ENCODE data around the gene SH3PXD2A. TPM values are rescaled to one million over a fixed set of nuclear protein-coding genes. Genes with fewer than 3 reads are reported as not detected.

Gene SH3PXD2A
- total RNA-seq, 1 experiment from 2014 or later, result 5.4 TPM

GRCh38 chr10:103718247-103718620 is 137.1 kb downstream of the SH3PXD2A start:
- H3K4me1 ChIP-seq, result peaks cover 12% of the 10 kb centered on the region; the same call in 1 of the 2 replicates
- no peak overlapping the region for H3K4me3 ChIP-seq
- H3K9me3 ChIP-seq (replicated peaks), result no peaks in the 10 kb centered on the region
- DNase-seq, result no peak
- H3K27me3 ChIP-seq, result no peaks in the 10 kb centered on the region
- H3K36me3 ChIP-seq, result no peaks in the 10 kb centered on the region
- no peak overlapping the region for H3K27ac ChIP-seq

- Histone ChIP-seq H3K4me3 (no peak overlapping the region), H3K27ac (no peak overlapping the region), H3K4me1 (peaks cover 14% of the 10 kb centered on the region; the same call in 1 of the 2 replicates), H3K27me3 (no peaks in the 10 kb centered on the region), H3K36me3 (no peaks in the 10 kb centered on the region), H3K9me3 (replicated peaks) (no peaks in the 10 kb centered on the region)
- no peak for DNase-seq
Observed at GRCh38 chr10:103717341-103718246, 137.8 kb downstream of the SH3PXD2A start.

- Histone ChIP-seq H3K4me3 (no peak overlapping the region), H3K27ac (no peak overlapping the region), H3K9me3 (replicated peaks) (no peaks in the 10 kb centered on the region), H3K4me1 (peaks cover 14% of the 10 kb centered on the region; the same call in 1 of the 2 replicates), H3K27me3 (no peaks in the 10 kb centered on the region), H3K36me3 (no peaks in the 10 kb centered on the region)
- no peak for DNase-seq
Observed at GRCh38 chr10:103716206-103717160, 138.9 kb downstream of the SH3PXD2A start.

- peaks cover 14% of the 10 kb centered on the region; the same call in 1 of the 2 replicates for H3K4me1 ChIP-seq
- no peaks in the 10 kb centered on the region for H3K9me3 ChIP-seq (replicated peaks)
- H3K27me3 ChIP-seq, result no peaks in the 10 kb centered on the region
- no peak overlapping the region for H3K4me3 ChIP-seq
- H3K36me3 ChIP-seq, result no peaks in the 10 kb centered on the region
- no peak for DNase-seq
- no peak overlapping the region for H3K27ac ChIP-seq
Observed at GRCh38 chr10:103715430-103715829, 139.9 kb downstream of the SH3PXD2A start.

- no peaks in the 10 kb centered on the region for H3K9me3 ChIP-seq (replicated peaks)
- H3K4me3 ChIP-seq, result no peak overlapping the region
- H3K4me1 ChIP-seq, result peaks cover 14% of the 10 kb centered on the region; the same call in 1 of the 2 replicates
- no peak overlapping the region for H3K27ac ChIP-seq
- no peaks in the 10 kb centered on the region for H3K27me3 ChIP-seq
- DNase-seq, result peak; percentile 31 to 50
- no peaks in the 10 kb centered on the region for H3K36me3 ChIP-seq
Observed at GRCh38 chr10:103714232-103714891, 141.0 kb downstream of the SH3PXD2A start.

- Histone ChIP-seq H3K27ac (no peak overlapping the region), H3K4me3 (no peak overlapping the region), H3K27me3 (no peaks in the 10 kb centered on the region), H3K36me3 (no peaks in the 10 kb centered on the region), H3K9me3 (replicated peaks) (no peaks in the 10 kb centered on the region), H3K4me1 (peaks cover 18% of the 10 kb centered on the region)
- DNase-seq, result peak; percentile 44 to 61
Observed at GRCh38 chr10:103713676-103714075, 141.7 kb downstream of the SH3PXD2A start.

GRCh38 chr10:103712898-103713498 is 142.4 kb downstream of the SH3PXD2A start:
- Histone ChIP-seq H3K9me3 (replicated peaks) (no peaks in the 10 kb centered on the region), H3K27ac (no peak overlapping the region), H3K4me3 (no peak overlapping the region), H3K27me3 (no peaks in the 10 kb centered on the region), H3K4me1 (peaks cover 18% of the 10 kb centered on the region), H3K36me3 (no peaks in the 10 kb centered on the region)
- DNase-seq, result peak; percentile 72 to 90

GRCh38 chr10:103712146-103712545 is 143.2 kb downstream of the SH3PXD2A start:
- H3K9me3 ChIP-seq (replicated peaks), result no peaks in the 10 kb centered on the region
- no peak for DNase-seq
- no peak overlapping the region for H3K27ac ChIP-seq
- no peak overlapping the region for H3K4me3 ChIP-seq
- no peaks in the 10 kb centered on the region for H3K36me3 ChIP-seq
- H3K4me1 ChIP-seq, result peaks cover 18% of the 10 kb centered on the region
- no peaks in the 10 kb centered on the region for H3K27me3 ChIP-seq

GRCh38 chr10:103711351-103711994 is 143.9 kb downstream of the SH3PXD2A start:
- H3K36me3 ChIP-seq, result no peaks in the 10 kb centered on the region
- H3K27me3 ChIP-seq, result no peaks in the 10 kb centered on the region
- no peak for DNase-seq
- H3K27ac ChIP-seq, result no peak overlapping the region
- H3K4me1 ChIP-seq, result peaks cover 18% of the 10 kb centered on the region
- H3K9me3 ChIP-seq (replicated peaks), result no peaks in the 10 kb centered on the region
- no peak overlapping the region for H3K4me3 ChIP-seq

- Histone ChIP-seq H3K36me3 (no peaks in the 10 kb centered on the region), H3K27ac (no peak overlapping the region), H3K9me3 (replicated peaks) (no peaks in the 10 kb centered on the region), H3K27me3 (no peaks in the 10 kb centered on the region), H3K4me1 (peaks cover 18% of the 10 kb centered on the region), H3K4me3 (no peak overlapping the region)
- DNase-seq, result no peak
Observed at GRCh38 chr10:103710490-103710889, 144.9 kb downstream of the SH3PXD2A start.

GRCh38 chr10:103709341-103709920 is 145.9 kb downstream of the SH3PXD2A start:
- no peaks in the 10 kb centered on the region for H3K27me3 ChIP-seq
- peak; percentile 37 to 56 for DNase-seq
- no peaks in the 10 kb centered on the region for H3K9me3 ChIP-seq (replicated peaks)
- H3K4me3 ChIP-seq, result no peak overlapping the region
- peaks cover 15% of the 10 kb centered on the region for H3K4me1 ChIP-seq
- no peaks in the 10 kb centered on the region for H3K36me3 ChIP-seq
- no peak overlapping the region for H3K27ac ChIP-seq

- Histone ChIP-seq H3K27me3 (no peaks in the 10 kb centered on the region), H3K9me3 (replicated peaks) (no peaks in the 10 kb centered on the region), H3K27ac (no peak overlapping the region), H3K4me3 (no peak overlapping the region), H3K4me1 (peaks cover 9% of the 10 kb centered on the region), H3K36me3 (no peaks in the 10 kb centered on the region)
- DNase-seq, result no peak
Observed at GRCh38 chr10:103708627-103709288, 146.6 kb downstream of the SH3PXD2A start.

- Histone ChIP-seq H3K27ac (no peak overlapping the region), H3K9me3 (replicated peaks) (no peaks in the 10 kb centered on the region), H3K4me3 (no peak overlapping the region), H3K36me3 (no peaks in the 10 kb centered on the region), H3K27me3 (no peaks in the 10 kb centered on the region), H3K4me1 (peaks cover 4% of the 10 kb centered on the region)
- DNase-seq, result no peak
Observed at GRCh38 chr10:103707956-103708626, 147.3 kb downstream of the SH3PXD2A start.
